ENCODE data around the gene SKA2. TPM values are rescaled to one million over a fixed set of nuclear protein-coding genes. Genes with fewer than 3 reads are reported as not detected.
A peak's percentile ranks its signal among the peaks of the same experiment; 100 is the strongest.

The SKA2 gene
- total and polyA plus RNA-seq, 4 donors, result 10.5 to 29.6 (median 11.7) TPM

DNA sequence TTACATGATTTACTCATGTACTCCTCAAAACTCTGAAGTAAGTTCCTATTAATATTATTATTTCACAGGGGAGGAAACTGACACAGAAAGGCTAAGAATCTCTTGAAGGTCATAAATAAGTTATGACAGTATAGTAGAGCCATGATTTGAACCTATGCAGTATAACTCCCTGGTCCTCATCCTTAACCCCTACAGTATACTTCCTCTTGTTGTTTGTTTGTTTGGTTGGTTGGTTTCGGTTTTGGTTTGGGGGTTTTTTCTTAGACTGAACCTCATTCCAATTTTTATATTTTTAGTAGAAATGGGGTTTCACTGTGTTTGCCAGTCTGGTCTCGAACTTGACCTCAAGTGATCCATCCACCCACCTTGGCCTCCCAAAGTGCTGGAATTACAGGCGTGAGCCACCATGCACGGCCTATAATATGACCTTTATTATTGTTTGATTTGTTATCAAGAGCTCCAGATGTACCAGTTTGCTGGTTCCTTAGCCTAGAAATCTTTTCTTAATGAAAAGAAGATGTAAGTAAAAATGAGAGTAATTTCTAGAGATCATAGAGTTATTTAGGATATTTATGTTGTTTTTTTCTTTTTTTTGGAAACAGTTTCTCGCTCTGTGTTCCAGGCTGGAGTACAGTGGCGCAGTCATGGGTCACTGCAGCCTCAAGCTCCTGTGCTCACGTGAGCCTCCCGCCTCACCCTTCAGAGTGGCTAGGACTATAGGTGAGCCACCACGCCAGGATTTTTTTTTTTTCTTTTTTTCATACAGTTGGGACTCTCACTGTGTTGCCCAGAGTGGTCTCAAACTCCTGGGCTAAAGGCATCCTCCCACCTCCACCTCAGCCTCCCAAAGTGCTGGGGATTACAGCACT lies 5.4 kb upstream of the SKA2 start:
- Histone ChIP-seq H3K9ac (ENCODE audit: low read depth in 1 of 2, low read length in 2 of 2) (peak overlapping the region in 1 of 2 donors; percentile 19), H3K27ac (ENCODE audit: low read depth in 1 of 2, low read length in 2 of 2) (no peak overlapping the region), H3K27me3 (ENCODE audit: control insufficient read depth in 4 of 4, insufficient read depth in 4 of 4, low read length in 3 of 4) (no peaks in the 10 kb centered on the region), H3K4me3 (ENCODE audit: low read depth in 1 of 3, low read length in 3 of 3) (no peak overlapping the region), H3K36me3 (ENCODE audit: control insufficient read depth in 4 of 4, insufficient read depth in 3 of 4, low read depth in 1 of 4, low read length in 3 of 4) (no peaks in the 10 kb centered on the region), H3K9me3 (ENCODE audit: control insufficient read depth in 4 of 4, low read length in 3 of 4) (no peaks in the 10 kb centered on the region), H3K4me1 (ENCODE audit: control insufficient read depth in 4 of 4, insufficient read depth in 4 of 4, low read length in 3 of 4) (peaks cover 0 to 10% (median 6%) of the 10 kb centered on the region in 4 donors)
- TF ChIP-seq HNF4G (IDR thresholded peaks at IDR 0.05) (no peak), TAF1 (conservative IDR thresholded peaks at IDR 0.05) (no peak)
- TF ChIP-seq, protein P1, sequence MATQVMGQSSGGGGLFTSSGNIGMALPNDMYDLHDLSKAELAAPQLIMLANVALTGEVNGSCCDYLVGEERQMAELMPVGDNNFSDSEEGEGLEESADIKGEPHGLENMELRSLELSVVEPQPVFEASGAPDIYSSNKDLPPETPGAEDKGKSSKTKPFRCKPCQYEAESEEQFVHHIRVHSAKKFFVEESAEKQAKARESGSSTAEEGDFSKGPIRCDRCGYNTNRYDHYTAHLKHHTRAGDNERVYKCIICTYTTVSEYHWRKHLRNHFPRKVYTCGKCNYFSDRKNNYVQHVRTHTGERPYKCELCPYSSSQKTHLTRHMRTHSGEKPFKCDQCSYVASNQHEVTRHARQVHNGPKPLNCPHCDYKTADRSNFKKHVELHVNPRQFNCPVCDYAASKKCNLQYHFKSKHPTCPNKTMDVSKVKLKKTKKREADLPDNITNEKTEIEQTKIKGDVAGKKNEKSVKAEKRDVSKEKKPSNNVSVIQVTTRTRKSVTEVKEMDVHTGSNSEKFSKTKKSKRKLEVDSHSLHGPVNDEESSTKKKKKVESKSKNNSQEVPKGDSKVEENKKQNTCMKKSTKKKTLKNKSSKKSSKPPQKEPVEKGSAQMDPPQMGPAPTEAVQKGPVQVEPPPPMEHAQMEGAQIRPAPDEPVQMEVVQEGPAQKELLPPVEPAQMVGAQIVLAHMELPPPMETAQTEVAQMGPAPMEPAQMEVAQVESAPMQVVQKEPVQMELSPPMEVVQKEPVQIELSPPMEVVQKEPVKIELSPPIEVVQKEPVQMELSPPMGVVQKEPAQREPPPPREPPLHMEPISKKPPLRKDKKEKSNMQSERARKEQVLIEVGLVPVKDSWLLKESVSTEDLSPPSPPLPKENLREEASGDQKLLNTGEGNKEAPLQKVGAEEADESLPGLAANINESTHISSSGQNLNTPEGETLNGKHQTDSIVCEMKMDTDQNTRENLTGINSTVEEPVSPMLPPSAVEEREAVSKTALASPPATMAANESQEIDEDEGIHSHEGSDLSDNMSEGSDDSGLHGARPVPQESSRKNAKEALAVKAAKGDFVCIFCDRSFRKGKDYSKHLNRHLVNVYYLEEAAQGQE (IDR thresholded peaks at IDR 0.05), result no peak
- no peak for DNase-seq (ENCODE audit: low spot score)
- WGBS, result 90% methylated on average over 9 of the region's 9 CpGs

DNA sequence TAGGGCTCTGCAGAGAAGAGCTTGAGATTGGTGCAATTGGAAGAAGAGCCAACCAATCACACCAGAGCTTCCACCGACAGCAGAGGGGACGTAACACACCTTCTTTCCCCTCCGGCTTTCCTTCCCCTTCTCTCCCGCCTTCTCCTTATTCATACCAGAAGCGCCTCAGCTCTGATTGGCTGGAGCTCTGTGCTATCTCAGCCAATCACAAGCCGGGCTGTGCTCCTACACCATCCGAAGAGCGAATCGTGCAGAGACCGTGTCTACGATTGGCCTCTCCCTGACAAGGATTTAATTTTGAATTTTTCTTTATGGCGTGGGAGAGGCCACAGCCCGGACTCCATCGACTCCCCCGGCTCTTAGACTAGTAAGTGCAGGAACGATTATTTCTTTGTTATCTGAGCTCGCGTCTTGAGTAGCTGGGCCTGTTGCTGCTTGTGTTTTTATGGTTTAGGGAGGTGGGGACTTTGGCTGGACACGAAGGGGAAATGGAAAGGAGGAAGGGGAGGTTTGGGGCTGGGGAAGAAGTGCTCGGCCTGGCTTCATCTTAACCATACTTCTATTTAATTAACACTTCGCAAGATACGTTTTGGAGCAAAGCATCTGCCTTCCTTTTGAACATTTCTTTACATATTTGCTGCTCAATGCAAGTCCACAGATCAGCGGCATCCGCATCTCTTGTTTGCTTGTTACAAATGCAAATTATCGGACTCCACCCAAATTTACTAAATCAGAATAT lies 622 bp upstream of the SKA2 start, which contains the start of gene PRR11:
PRR11 (plus strand) TSS at position 308 of the 739 bp plus-strand sequence. CDS start 14,007 bp downstream, outside the sequence.
- peak; percentile 89 for DNase-seq (ENCODE audit: low spot score)
- Histone ChIP-seq H3K27ac (ENCODE audit: low read depth in 1 of 2, low read length in 2 of 2) (peak within 1 kb of the TSS; percentile 56 to 64), H3K9me3 (ENCODE audit: control insufficient read depth in 4 of 4, low read length in 3 of 4) (no peaks in the 10 kb centered on the region), H3K36me3 (ENCODE audit: control insufficient read depth in 4 of 4, insufficient read depth in 3 of 4, low read depth in 1 of 4, low read length in 3 of 4) (no peaks in the 10 kb centered on the region), H3K4me3 (ENCODE audit: low read depth in 1 of 3, low read length in 3 of 3) (peak within 1 kb of the TSS; percentile 70 to 94 (median 81)), H3K4me1 (ENCODE audit: control insufficient read depth in 4 of 4, insufficient read depth in 4 of 4, low read length in 3 of 4) (peaks cover 6 to 10% (median 9%) of the 10 kb centered on the region in 4 donors), H3K9ac (ENCODE audit: low read depth in 1 of 2, low read length in 2 of 2) (peak within 1 kb of the TSS; percentile 73 to 83), H3K27me3 (ENCODE audit: control insufficient read depth in 4 of 4, insufficient read depth in 4 of 4, low read length in 3 of 4) (no peaks in the 10 kb centered on the region)
- 2% methylated on average over 25 of the region's 25 CpGs for WGBS
- TF ChIP-seq, protein P2, sequence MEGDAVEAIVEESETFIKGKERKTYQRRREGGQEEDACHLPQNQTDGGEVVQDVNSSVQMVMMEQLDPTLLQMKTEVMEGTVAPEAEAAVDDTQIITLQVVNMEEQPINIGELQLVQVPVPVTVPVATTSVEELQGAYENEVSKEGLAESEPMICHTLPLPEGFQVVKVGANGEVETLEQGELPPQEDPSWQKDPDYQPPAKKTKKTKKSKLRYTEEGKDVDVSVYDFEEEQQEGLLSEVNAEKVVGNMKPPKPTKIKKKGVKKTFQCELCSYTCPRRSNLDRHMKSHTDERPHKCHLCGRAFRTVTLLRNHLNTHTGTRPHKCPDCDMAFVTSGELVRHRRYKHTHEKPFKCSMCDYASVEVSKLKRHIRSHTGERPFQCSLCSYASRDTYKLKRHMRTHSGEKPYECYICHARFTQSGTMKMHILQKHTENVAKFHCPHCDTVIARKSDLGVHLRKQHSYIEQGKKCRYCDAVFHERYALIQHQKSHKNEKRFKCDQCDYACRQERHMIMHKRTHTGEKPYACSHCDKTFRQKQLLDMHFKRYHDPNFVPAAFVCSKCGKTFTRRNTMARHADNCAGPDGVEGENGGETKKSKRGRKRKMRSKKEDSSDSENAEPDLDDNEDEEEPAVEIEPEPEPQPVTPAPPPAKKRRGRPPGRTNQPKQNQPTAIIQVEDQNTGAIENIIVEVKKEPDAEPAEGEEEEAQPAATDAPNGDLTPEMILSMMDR (IDR thresholded peaks at IDR 0.05; ENCODE audit: low read depth, low read length, missing input control), result peak; percentile 5
- TF ChIP-seq RXRA (IDR thresholded peaks at IDR 0.05) (no peak), HNF4A (conservative IDR thresholded peaks at IDR 0.05) (peak; percentile 2 to 14), RAD21 (IDR thresholded peaks at IDR 0.05) (no peak), HNF4G (IDR thresholded peaks at IDR 0.05) (no peak), YY1 (IDR thresholded peaks at IDR 0.05) (no peak), EGR1 (IDR thresholded peaks at IDR 0.05; ENCODE audit: low read depth in 2 of 2) (no peak), FOXA1 (IDR thresholded peaks at IDR 0.05) (peak; percentile 40), SP1 (IDR thresholded peaks at IDR 0.05) (peak; percentile 95), JUND (IDR thresholded peaks at IDR 0.05) (peak; percentile 6 to 35), NR2F2 (IDR thresholded peaks at IDR 0.05) (no peak), TAF1 (conservative IDR thresholded peaks at IDR 0.05) (no peak), GABPA (IDR thresholded peaks at IDR 0.05 in 1 of 2, conservative IDR thresholded peaks at IDR 0.05 in 1 of 2) (peak in 1 of 2 donors; percentile 25), FOXA2 (IDR thresholded peaks at IDR 0.05) (no peak)
- TF ChIP-seq, protein P3, sequence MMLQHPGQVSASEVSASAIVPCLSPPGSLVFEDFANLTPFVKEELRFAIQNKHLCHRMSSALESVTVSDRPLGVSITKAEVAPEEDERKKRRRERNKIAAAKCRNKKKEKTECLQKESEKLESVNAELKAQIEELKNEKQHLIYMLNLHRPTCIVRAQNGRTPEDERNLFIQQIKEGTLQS (IDR thresholded peaks at IDR 0.05), result no peak
- TF ChIP-seq, protein P4, sequence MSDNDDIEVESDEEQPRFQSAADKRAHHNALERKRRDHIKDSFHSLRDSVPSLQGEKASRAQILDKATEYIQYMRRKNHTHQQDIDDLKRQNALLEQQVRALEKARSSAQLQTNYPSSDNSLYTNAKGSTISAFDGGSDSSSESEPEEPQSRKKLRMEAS (IDR thresholded peaks at IDR 0.05), result peak; percentile 35
- TF ChIP-seq, protein P5, sequence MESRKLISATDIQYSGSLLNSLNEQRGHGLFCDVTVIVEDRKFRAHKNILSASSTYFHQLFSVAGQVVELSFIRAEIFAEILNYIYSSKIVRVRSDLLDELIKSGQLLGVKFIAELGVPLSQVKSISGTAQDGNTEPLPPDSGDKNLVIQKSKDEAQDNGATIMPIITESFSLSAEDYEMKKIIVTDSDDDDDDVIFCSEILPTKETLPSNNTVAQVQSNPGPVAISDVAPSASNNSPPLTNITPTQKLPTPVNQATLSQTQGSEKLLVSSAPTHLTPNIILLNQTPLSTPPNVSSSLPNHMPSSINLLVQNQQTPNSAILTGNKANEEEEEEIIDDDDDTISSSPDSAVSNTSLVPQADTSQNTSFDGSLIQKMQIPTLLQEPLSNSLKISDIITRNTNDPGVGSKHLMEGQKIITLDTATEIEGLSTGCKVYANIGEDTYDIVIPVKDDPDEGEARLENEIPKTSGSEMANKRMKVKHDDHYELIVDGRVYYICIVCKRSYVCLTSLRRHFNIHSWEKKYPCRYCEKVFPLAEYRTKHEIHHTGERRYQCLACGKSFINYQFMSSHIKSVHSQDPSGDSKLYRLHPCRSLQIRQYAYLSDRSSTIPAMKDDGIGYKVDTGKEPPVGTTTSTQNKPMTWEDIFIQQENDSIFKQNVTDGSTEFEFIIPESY (IDR thresholded peaks at IDR 0.05), result peak; percentile 9
- TF ChIP-seq, protein P1 (IDR thresholded peaks at IDR 0.05), result peak; percentile 19

All from liver (tissue), 9 donors.